Tibial nerve (tissue), 4 donors: ENCODE measurements around the gene RCVRN. TPM values are rescaled to one million over a fixed set of nuclear protein-coding genes. Genes with fewer than 3 reads are reported as not detected.

ENCODE experiments used
- DNase-seq, 2 donors: peaks; one replicate each; pipeline ENCODE4 v3.0.0-alpha.2; 2019; ENCODE audit warnings: low spot score in 2 of 2
- H3K27ac ChIP-seq, 4 donors: fragments of 200-600 bp; sonication (generic) in 3 of 4; one replicate each; pipeline ENCODE4 v1.5.1; 2017 to 2019; ENCODE audit warnings: mild to moderate bottlenecking in 1 of 4
- H3K27me3 ChIP-seq, 2 donors: fragments of 200-600 bp; sonication (generic) in 1 of 2; one replicate each; pipeline versions ENCODE4 v1.5.1 to v1.6.0; 2017 to 2019
- H3K36me3 ChIP-seq, 3 donors: fragments of 200-600 bp; sonication (generic); one replicate each; pipeline ENCODE4 v1.5.1; 2018 to 2019
- H3K4me1 ChIP-seq, 4 donors: fragments of 200-600 bp; sonication (generic) in 3 of 4; one replicate each; pipeline ENCODE4 v1.5.1; 2017 to 2019
- H3K4me3 ChIP-seq, 4 donors: fragments of 200-600 bp; sonication (generic) in 3 of 4; one replicate each; pipeline ENCODE4 v1.5.1; 2017 to 2019; ENCODE audit warnings: mild to moderate bottlenecking in 1 of 4, moderate library complexity in 1 of 4
- H3K9me3 ChIP-seq, 4 donors: fragments of 200-600 bp; sonication (generic) in 3 of 4; one replicate each; pipeline ENCODE4 v1.5.1; 2017 to 2019
- CTCF ChIP-seq, 5 experiments: fragments of 200-600 bp in 3 of 5; fragments of 450-650 bp in 2 of 5; sonication (generic) in 3 of 5; IDR thresholded peaks; one replicate each; pipeline ENCODE4 v1.5.1; 2016 to 2019; ENCODE audit warnings: antibody characterized with exemption in 5 of 5, mild to moderate bottlenecking in 3 of 5, moderate library complexity in 2 of 5
- EP300 ChIP-seq, 2 donors: sonication (generic); formaldehyde crosslinking; IDR thresholded peaks; one replicate each; pipeline ENCODE4 v1.6.1; 2017; ENCODE audit warnings: antibody characterized with exemption in 2 of 2, mild to moderate bottlenecking in 1 of 2
- POLR2A ChIP-seq, 2 donors: fragments of 450-650 bp; IDR thresholded peaks; one replicate each; pipeline ENCODE4 v1.6.1; 2017; ENCODE audit warnings: antibody characterized with exemption in 2 of 2, mild to moderate bottlenecking in 2 of 2, moderate library complexity in 2 of 2
- WGBS, 2 donors: methylation state at CpG; one replicate each; pipeline ENCODE4 v1.1.5; 2018; 5-methylcytosine and 5-hydroxymethylcytosine counted together
- total RNA-seq, 4 donors: library from RNA; depleted of rRNA; stranded (reverse); fragments of >200 nt; gene quantifications; one replicate each; pipeline ENCODE4 v1.1.0, GENCODE V29; 2016

RCVRN gene
- total RNA-seq, 4 donors from 2014 or later, result not detected

- Histone ChIP-seq H3K4me3 (no peak overlapping the region), H3K4me1 (peaks cover 0 to 26% (median 0%) of the 10 kb centered on the region in 4 donors), H3K27me3 (no peaks in the 10 kb centered on the region), H3K36me3 (peaks cover 0 to 3% (median 0%) of the 10 kb centered on the region in 3 donors), H3K9me3 (no peaks in the 10 kb centered on the region), H3K27ac (no peak overlapping the region)
- 31 to 39% methylated on average over 12 of the region's 12 CpGs for WGBS, 2 donors
- TF ChIP-seq POLR2A (IDR thresholded peaks at IDR 0.05) (no peak), EP300 (IDR thresholded peaks at IDR 0.05) (no peak), CTCF (IDR thresholded peaks at IDR 0.05) (no peak)
- DNase-seq, result peak in 1 of 2 donors; percentile 45
These were observed 3.0 kb upstream of the RCVRN start for GRCh38 chr17:9907883-9908648.

- Histone ChIP-seq H3K4me3 (no peak overlapping the region), H3K4me1 (peaks cover 0 to 25% (median 0%) of the 10 kb centered on the region in 4 donors), H3K27ac (no peak overlapping the region), H3K27me3 (no peaks in the 10 kb centered on the region), H3K9me3 (no peaks in the 10 kb centered on the region), H3K36me3 (no peaks in the 10 kb centered on the region)
- no peak for TF ChIP-seq POLR2A (IDR thresholded peaks at IDR 0.05)
- no peak for TF ChIP-seq CTCF (IDR thresholded peaks at IDR 0.05)
- no peak for TF ChIP-seq EP300 (IDR thresholded peaks at IDR 0.05)
- no peak for DNase-seq
- WGBS, 2 donors, result 85 to 86% methylated on average over 7 of the region's 7 CpGs
These were observed 2.1 kb upstream of the RCVRN start for GRCh38 chr17:9907131-9907530.

GRCh38 chr17:9906616-9907015, 1.5 kb upstream of the RCVRN start:
- Histone ChIP-seq H3K9me3 (no peaks in the 10 kb centered on the region), H3K27ac (no peak overlapping the region), H3K36me3 (no peaks in the 10 kb centered on the region), H3K27me3 (no peaks in the 10 kb centered on the region), H3K4me3 (no peak overlapping the region), H3K4me1 (peaks cover 0 to 20% (median 0%) of the 10 kb centered on the region in 4 donors)
- DNase-seq, result no peak
- TF ChIP-seq EP300 (IDR thresholded peaks at IDR 0.05) (no peak), POLR2A (IDR thresholded peaks at IDR 0.05) (no peak), CTCF (IDR thresholded peaks at IDR 0.05) (no peak)
- 68 to 71% methylated on average over 14 of the region's 14 CpGs for WGBS, 2 donors

- 24 to 33% methylated on average over 4 of the region's 4 CpGs for WGBS, 2 donors
- Histone ChIP-seq H3K27ac (no peak overlapping the region), H3K4me1 (peaks cover 0 to 16% (median 0%) of the 10 kb centered on the region in 4 donors), H3K9me3 (no peaks in the 10 kb centered on the region), H3K36me3 (no peaks in the 10 kb centered on the region), H3K27me3 (no peaks in the 10 kb centered on the region), H3K4me3 (no peak overlapping the region)
- TF ChIP-seq EP300 (IDR thresholded peaks at IDR 0.05), result no peak
- peak; percentile 49 to 73 (median 62) for TF ChIP-seq CTCF (IDR thresholded peaks at IDR 0.05)
- DNase-seq, result peak in 1 of 2 donors; percentile 54
These were observed 831 bp upstream of the RCVRN start for GRCh38 chr17:9905902-9906301.

GRCh38 chr17:9904277-9905077, 594 bp downstream of the RCVRN start:
- TF ChIP-seq CTCF (IDR thresholded peaks at IDR 0.05) (no peak), EP300 (IDR thresholded peaks at IDR 0.05) (no peak), POLR2A (IDR thresholded peaks at IDR 0.05) (no peak)
- Histone ChIP-seq H3K27ac (no peak overlapping the region), H3K36me3 (no peaks in the 10 kb centered on the region), H3K9me3 (no peaks in the 10 kb centered on the region), H3K4me1 (peaks cover 0 to 28% (median 10%) of the 10 kb centered on the region in 4 donors), H3K4me3 (no peak overlapping the region), H3K27me3 (no peaks in the 10 kb centered on the region)
- 92 to 94% methylated on average over 35 of the region's 35 CpGs for WGBS, 2 donors
- no peak for DNase-seq
